Parathyroid adenoma (tissue), 2 donors: ENCODE measurements around the gene FAM72A.
"Not testable (repeated sequence)": the region's sequence is repeated elsewhere in the genome, so short reads cannot be mapped to it uniquely, and the experiment has no call there.

Experiments used
- H2AFZ ChIP-seq: fragments of 300-600 bp; sonication (generic); one replicate; pipeline ENCODE4 v1.7.0; 2017; ENCODE audit warnings: antibody characterized with exemption, mild to moderate bottlenecking
- H3K27ac ChIP-seq: fragments of 300-600 bp; sonication (generic); one replicate; pipeline ENCODE4 v1.7.0; 2017
- H3K27me3 ChIP-seq: fragments of 300-600 bp; sonication (generic); one replicate; pipeline ENCODE4 v1.7.0; 2017; ENCODE audit warnings: low read length; ENCODE audit not compliant: control insufficient read depth, insufficient read depth
- H3K36me3 ChIP-seq: fragments of 300-600 bp; sonication (generic); one replicate; pipeline ENCODE4 v1.7.0; 2017; ENCODE audit warnings: low read length; ENCODE audit not compliant: control insufficient read depth, insufficient read depth
- H3K4me1 ChIP-seq: fragments of 300-600 bp; sonication (generic); one replicate; pipeline ENCODE4 v1.7.0; 2017; ENCODE audit warnings: control low read depth
- H3K4me2 ChIP-seq: fragments of 300-600 bp; sonication (generic); one replicate; pipeline ENCODE4 v1.7.0; 2017; ENCODE audit warnings: low read length
- H3K4me3 ChIP-seq: fragments of 300-600 bp; sonication (generic); one replicate; pipeline ENCODE4 v1.7.0; 2017; ENCODE audit warnings: low read depth, low read length
- H3K79me2 ChIP-seq: fragments of 300-600 bp; sonication (generic); one replicate; pipeline ENCODE4 v1.7.0; 2017; ENCODE audit warnings: control low read depth
- H3K9ac ChIP-seq: fragments of 300-600 bp; sonication (generic); one replicate; pipeline ENCODE4 v1.7.0; 2017; ENCODE audit warnings: mild to moderate bottlenecking
- H3K9me3 ChIP-seq: fragments of 300-600 bp; sonication (generic); one replicate; pipeline ENCODE4 v1.7.0; 2017; ENCODE audit warnings: low read length; ENCODE audit not compliant: control insufficient read depth
- donor health status: primary hyperparathyroidism.

Gene FAM72A

GRCh38 chr1:206210802-206211201, 8.2 kb upstream of the FAM72A start:
- H3K9ac ChIP-seq, H3K27me3 ChIP-seq, H3K4me2 ChIP-seq, H3K79me2 ChIP-seq, H3K9me3 ChIP-seq, H3K4me1 ChIP-seq, H3K36me3 ChIP-seq, H2AFZ ChIP-seq, H3K27ac ChIP-seq, H3K4me3 ChIP-seq: not testable (repeated sequence)

DNA sequence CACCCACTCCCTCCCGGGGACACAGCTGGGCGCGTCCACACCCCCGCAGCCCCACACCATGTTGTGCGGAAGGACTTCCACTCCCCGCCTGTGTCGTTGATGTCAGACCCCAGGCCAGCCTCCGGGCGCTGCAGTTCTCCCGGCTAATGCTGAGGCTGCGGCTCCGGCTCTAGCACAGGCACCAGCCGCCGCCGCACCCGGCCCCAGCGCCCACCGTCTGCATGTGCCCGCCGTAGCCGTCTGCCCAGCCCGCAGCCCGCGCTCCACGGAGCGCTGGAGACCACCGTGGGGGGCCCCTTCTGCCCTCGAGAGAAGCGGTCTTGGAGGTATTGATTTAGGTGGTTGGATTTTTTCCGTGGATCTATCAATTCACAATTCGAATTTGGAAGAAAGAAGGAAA, 2.9 kb upstream of the FAM72A start:
- not testable (repeated sequence) for H3K27ac ChIP-seq, H3K9me3 ChIP-seq, H3K27me3 ChIP-seq, H3K79me2 ChIP-seq, H3K9ac ChIP-seq, H3K4me3 ChIP-seq, H3K4me1 ChIP-seq, H3K36me3 ChIP-seq, H2AFZ ChIP-seq, H3K4me2 ChIP-seq

DNA sequence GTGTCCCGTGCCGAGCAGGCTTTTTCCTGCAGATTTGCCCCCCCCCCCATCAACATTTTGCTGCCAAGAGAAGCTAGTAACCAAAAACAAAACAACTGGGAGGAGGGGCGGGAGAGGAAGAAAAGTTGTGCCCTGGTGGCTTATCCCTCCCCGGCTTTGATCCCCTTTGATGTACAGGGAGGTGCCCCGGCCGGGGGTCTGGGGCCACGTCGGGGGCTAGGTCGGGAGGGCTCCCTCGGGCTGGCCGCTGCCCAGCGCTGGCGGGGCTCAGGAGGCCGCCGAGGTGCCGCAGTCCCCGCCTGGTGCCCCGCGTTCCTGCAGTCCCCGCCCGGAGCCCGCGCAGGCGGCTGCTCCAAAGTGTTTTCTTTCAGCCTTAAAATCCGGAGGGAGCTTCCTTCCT, 2.2 kb upstream of the FAM72A start:
- H3K36me3 ChIP-seq, H2AFZ ChIP-seq, H3K27me3 ChIP-seq, H3K9ac ChIP-seq, H3K9me3 ChIP-seq, H3K79me2 ChIP-seq, H3K4me1 ChIP-seq: not testable (repeated sequence)
- Histone ChIP-seq H3K4me3 (peak overlapping the region; percentile 44), H3K27ac (peak overlapping the region; percentile 65), H3K4me2 (peak overlapping the region; percentile 44)

GRCh38 chr1:206204159-206204511, 1.5 kb upstream of the FAM72A start:
- peak overlapping the region; percentile 63 for H3K27ac ChIP-seq
- H3K9me3 ChIP-seq, H3K4me2 ChIP-seq, H3K9ac ChIP-seq, H2AFZ ChIP-seq, H3K4me3 ChIP-seq, H3K79me2 ChIP-seq, H3K27me3 ChIP-seq, H3K4me1 ChIP-seq, H3K36me3 ChIP-seq: not testable (repeated sequence)

- H3K4me2 ChIP-seq, H3K27me3 ChIP-seq, H3K79me2 ChIP-seq, H3K4me1 ChIP-seq, H3K36me3 ChIP-seq, H3K9me3 ChIP-seq, H3K9ac ChIP-seq: not testable (repeated sequence)
- Histone ChIP-seq H3K27ac (peak within 1 kb of the TSS; percentile 77), H2AFZ (peak within 1 kb of the TSS; percentile 66), H3K4me3 (peak within 1 kb of the TSS; percentile 44)
Measured at GRCh38 chr1:206203364-206204158, 922 bp upstream of the FAM72A start, which contains the start of gene SRGAP2. SRGAP2 (plus strand) TSS chr1:206203541; CDS start chr1:206205971, 2,430 bp downstream.

DNA sequence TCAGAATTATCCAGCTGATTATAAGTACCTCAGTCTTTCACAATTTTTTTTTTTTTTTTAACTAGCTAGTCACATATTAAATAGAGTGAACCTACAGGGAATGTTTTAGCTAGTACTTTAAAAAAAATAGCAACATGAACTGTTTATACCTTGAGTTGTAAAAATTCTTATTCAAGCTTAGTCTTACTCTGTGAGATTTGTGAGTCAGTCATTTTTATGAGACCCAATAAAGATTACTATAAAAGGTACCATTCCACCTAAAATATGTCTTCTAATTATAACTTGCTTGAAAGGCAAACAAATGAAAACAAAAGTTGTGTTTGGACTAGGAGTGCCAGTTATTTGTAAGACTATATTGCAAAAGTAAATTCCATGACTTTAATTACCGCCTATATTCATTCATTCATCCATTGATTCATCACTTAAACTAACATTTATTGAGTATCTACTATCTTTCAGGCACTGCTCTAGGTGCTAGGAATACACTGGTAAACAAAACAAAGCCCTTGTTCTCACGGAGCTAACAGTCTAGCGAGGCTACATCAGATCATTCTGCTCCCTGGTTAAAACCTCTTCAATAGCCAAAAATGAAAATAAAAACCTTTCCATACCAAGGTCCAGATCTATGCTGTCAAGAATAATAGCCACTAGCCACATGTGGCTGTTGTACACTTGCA, 5.8 kb downstream of the FAM72A start:
- not testable (repeated sequence) for H3K4me1 ChIP-seq, H2AFZ ChIP-seq, H3K79me2 ChIP-seq, H3K9ac ChIP-seq, H3K4me3 ChIP-seq, H3K27me3 ChIP-seq, H3K9me3 ChIP-seq, H3K36me3 ChIP-seq, H3K27ac ChIP-seq, H3K4me2 ChIP-seq

- not testable (repeated sequence) for H3K4me2 ChIP-seq, H3K79me2 ChIP-seq, H3K4me1 ChIP-seq, H2AFZ ChIP-seq, H3K27ac ChIP-seq, H3K27me3 ChIP-seq, H3K9me3 ChIP-seq, H3K36me3 ChIP-seq, H3K4me3 ChIP-seq, H3K9ac ChIP-seq
Measured at GRCh38 chr1:206195182-206195581, 7.5 kb downstream of the FAM72A start.

DNA sequence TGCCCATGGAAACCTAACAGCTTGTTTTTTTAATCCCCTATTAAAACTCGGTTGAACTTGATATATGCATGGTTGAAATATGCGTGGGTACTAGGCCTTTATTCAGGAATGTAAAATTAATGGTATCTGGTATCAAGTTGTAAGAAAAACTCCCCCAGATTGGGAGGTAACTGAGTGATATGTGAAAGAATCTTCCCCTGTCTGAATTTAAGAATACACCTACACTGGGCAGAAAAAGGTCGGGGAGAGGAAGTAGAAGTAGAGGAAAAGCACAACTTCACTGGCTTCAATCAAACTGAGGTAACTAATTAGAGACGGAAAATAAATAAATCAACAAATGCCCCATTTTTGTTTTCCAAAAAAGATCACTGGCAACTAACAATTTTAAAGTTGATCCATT, 15.8 kb downstream of the FAM72A start:
- not testable (repeated sequence) for H3K4me2 ChIP-seq, H3K36me3 ChIP-seq, H3K27me3 ChIP-seq, H3K27ac ChIP-seq, H2AFZ ChIP-seq, H3K9me3 ChIP-seq, H3K4me3 ChIP-seq, H3K9ac ChIP-seq, H3K79me2 ChIP-seq, H3K4me1 ChIP-seq

- H3K27me3 ChIP-seq, H3K9me3 ChIP-seq, H3K4me2 ChIP-seq, H3K4me3 ChIP-seq, H3K27ac ChIP-seq, H3K9ac ChIP-seq, H3K4me1 ChIP-seq, H3K36me3 ChIP-seq, H2AFZ ChIP-seq, H3K79me2 ChIP-seq: not testable (repeated sequence)
Measured at GRCh38 chr1:206185778-206186177, 16.9 kb downstream of the FAM72A start.

DNA sequence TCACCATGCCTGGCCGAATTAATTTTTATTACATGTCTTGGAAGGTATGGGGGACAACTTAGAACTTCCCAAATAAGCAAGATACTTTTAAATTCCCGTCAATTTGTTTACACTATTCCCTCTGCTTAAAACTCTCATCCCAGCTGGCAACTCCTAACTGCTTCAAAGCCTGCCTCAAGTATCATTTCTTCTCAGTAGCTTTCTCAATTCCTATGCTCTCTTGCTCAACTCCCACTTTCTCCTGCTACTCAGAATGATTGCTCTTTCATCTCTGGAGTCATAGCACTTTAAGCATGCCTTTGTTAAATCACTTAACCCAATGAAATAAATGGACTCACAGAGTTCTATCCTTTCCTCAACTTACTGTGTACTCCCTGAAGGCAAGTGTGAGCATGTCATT, 18.9 kb downstream of the FAM72A start:
- not testable (repeated sequence) for H3K4me3 ChIP-seq, H3K4me2 ChIP-seq, H3K27ac ChIP-seq, H3K4me1 ChIP-seq, H3K36me3 ChIP-seq, H3K79me2 ChIP-seq, H3K9me3 ChIP-seq, H3K9ac ChIP-seq, H2AFZ ChIP-seq, H3K27me3 ChIP-seq
